NB4 (cell line): ENCODE results near the gene RECK.

ENCODE experiments used
- CTCF ChIP-seq: IDR thresholded peaks from one replicate; pipeline ENCODE4 v1.5.1; 2012; ENCODE audit warnings: low read depth, low read length
- POLR2A ChIP-seq: IDR thresholded peaks from 2 replicates; pipeline ENCODE4 v1.6.1; 2011; ENCODE audit warnings: mild to moderate bottlenecking; ENCODE audit not compliant: insufficient read length; ENCODE audit errors: extremely low read depth

- TF ChIP-seq CTCF = no peak
- no peak for TF ChIP-seq POLR2A
These were observed 14.7 kb upstream of the RECK start for GRCh38 chr9:36021968-36022367.
